Fibroblast of the aortic adventitia (primary cell): Measurements from ENCODE around the gene SLC1A2. TPM values are rescaled to one million over a fixed set of nuclear protein-coding genes. Genes with fewer than 3 reads are reported as not detected.
A peak's percentile ranks its signal among the peaks of the same experiment; 100 is the strongest.

ENCODE experiments used
- DNase-seq: peaks from one replicate; pipeline ENCODE4 v3.0.0-alpha.2; 2010; ENCODE audit warnings: low read depth
- H3K4me3 ChIP-seq: 2 replicates; pipeline ENCODE4 v1.5.1; 2011; ENCODE audit warnings: low read depth, mild to moderate bottlenecking, control low read depth, low read length, moderate library complexity
- CTCF ChIP-seq: IDR thresholded peaks from 2 replicates; pipeline ENCODE4 v1.5.1; 2011; ENCODE audit warnings: mild to moderate bottlenecking, low read length, control low read depth, inconsistent platforms; ENCODE audit not compliant: insufficient read depth
- total RNA-seq: library from RNA; depleted of rRNA; stranded (reverse); fragments of >200 nt; gene quantifications from 2 replicates; pipeline ENCODE4 v1.2.3, GENCODE V29; 2012; ENCODE audit warnings: low replicate concordance

Gene SLC1A2
- total RNA-seq, 1 donor = 23.6 TPM

DNA sequence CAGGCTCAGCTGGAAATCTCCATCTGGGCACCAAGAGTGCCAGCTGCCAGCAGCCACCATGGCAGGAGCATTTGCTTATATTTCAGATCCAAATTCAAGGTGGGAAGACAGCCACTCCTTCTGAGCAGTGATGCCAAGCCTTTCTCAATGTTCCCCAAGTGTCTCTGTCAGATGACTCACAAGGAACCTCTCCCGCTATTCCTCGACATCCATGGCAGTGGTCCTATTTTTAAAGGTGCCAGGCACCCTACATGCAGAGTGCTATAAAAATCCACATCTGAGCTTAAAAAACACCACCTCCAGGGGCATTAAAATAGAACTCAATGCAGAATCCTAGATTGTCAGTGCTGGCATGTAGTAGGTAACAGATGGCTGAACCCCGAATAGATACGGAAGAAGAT lies 112.1 kb downstream of the SLC1A2 start:
- H3K4me3 ChIP-seq = no peak overlapping the region
- TF ChIP-seq CTCF = no peak
- DNase-seq = no peak

DNA sequence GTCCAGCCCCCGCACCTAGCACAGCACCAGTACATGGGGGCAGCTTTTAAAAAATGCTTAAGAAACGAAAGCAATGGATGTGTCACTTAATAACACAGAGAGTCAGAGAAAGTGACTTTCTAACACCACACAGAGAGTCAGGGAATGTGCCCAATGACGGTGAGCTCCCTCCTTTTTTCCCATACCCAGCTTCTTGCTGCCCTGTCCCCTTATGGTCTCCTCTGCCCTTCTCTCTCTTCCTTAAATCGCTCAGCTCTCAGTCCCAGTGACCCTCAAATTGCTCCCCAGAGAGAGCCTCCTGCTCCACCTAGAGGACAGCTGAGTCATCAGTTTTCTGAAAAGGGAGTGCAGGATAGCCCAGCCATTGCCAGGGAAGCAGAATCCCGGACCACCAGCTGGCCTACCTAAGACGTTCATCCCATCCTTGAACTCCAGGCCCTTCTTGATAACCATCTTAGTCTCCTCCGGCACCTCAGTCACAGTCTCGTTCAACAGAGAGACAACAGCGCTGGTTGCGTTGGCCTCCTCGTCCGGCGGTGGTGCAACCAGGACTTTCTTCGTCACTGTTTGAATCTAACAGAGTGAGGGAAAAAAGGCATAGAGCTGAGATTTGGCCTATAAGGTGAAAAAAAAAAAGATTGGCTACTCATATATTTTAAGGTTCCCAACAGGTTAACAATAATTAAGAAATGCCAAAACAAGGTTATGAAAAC lies 113.5 kb downstream of the SLC1A2 start:
- TF ChIP-seq CTCF = peak; percentile 50
- peak; percentile 49 for DNase-seq
- H3K4me3 ChIP-seq = no peak overlapping the region

DNA sequence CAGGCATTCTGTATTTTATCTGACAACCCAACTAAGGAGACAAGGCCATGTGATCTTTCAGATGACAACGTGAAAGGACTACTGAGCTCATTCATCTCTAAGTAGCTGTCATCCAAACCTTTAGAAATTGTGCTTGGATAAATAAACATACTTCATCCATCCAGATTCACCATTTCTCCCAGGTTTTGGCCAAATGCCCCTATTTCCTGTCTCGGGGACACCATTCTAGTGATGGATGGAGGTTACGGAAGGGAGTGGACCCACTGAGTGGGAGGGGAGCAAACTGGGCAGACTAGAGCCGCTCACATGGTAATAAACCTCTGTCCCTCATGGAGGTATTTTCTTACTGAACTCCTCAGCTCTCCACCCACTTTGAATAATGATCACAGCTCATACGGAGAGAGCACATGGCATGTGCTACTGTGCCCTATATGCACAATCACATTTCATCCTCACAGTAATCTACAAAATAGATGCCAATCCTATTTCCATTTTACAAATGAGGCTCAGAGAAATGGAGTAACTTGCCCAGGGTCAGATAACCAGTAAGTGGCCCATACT lies 114.4 kb downstream of the SLC1A2 start:
- DNase-seq = no peak
- no peak overlapping the region for H3K4me3 ChIP-seq
- no peak for TF ChIP-seq CTCF

- DNase-seq = peak; percentile 61
- TF ChIP-seq CTCF = no peak
- H3K4me3 ChIP-seq = no peak overlapping the region
Measured at GRCh38 chr11:35304386-35304775, 115.0 kb downstream of the SLC1A2 start.

DNA sequence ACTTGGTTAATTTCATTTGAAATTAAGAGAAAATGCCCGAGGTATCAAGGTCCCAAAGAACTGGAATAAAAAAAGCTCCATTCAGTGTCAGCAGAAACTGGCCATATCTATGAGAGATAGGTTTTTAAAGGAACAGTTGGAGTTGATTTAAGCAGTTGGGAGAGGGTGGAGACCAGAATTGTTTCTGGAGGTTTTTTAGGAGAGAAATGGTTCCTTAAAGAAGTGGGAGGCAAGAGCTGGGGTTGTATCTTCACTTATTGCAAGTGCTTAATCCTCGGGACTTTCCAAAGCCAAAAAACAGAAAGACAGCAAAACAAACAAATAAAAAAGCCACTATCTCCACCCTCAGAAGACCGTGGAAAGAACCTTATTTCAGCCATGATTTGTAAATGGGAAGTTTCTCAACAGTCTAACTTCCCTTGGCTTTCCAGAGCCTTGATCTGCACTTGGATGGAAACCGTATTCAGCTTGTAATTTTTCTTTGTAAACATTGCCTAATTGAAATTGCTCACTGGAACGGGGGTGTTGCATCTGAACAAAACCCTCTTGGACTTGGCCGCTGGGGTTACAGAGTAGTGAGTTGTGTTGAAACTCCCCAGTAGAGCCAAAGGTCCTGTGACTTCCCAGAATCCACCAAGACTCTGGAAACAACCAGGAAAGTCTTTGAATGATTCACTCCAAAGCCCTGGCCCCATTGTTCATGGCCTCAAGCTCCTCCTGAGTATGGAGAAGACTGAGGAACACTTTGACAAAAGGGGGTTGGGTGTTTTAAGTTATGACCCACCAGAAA lies 115.6 kb downstream of the SLC1A2 start:
- no peak for TF ChIP-seq CTCF
- DNase-seq = peak; percentile 95
- no peak overlapping the region for H3K4me3 ChIP-seq

DNA sequence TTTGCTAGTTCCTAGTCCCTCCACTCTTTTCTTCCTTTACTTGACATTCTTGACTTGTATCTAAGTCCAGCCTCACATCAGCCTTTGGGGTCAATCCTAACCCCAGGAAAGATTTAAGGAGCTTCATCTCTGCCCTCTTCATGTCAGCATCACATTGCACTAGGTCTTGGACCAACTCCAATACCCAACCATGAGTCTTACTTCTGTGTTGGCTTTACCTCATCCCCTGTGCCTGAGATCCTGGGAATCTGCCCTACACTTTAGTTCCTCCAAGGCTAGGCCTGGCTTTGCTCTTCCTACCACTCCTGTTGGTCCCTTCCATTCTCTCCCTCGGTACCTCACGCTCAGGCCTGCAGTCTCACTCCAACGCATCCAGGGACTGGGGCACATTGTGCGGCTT lies 117.0 kb downstream of the SLC1A2 start:
- DNase-seq = no peak
- TF ChIP-seq CTCF = no peak
- H3K4me3 ChIP-seq = no peak overlapping the region
